ENCODE data around the gene IL17C.

IL17C gene

GRCh38 chr16:88649195-88649923 lies 11.0 kb downstream of the IL17C start:
- H3K4me3 ChIP-seq (ENCODE audit: control insufficient read depth, low read depth, low read length), result peak overlapping the region; percentile 81; the same call in 1 of the 2 replicates
- TF ChIP-seq CTCF (IDR thresholded peaks at IDR 0.05; ENCODE audit: control insufficient read depth, insufficient read depth, low read depth, low read length, missing control alignments), result no peak
- no peak for DNase-seq (ENCODE audit: low read depth)

GRCh38 chr16:88649924-88650748 lies 11.8 kb downstream of the IL17C start:
- no peak for TF ChIP-seq CTCF (IDR thresholded peaks at IDR 0.05; ENCODE audit: control insufficient read depth, insufficient read depth, low read depth, low read length, missing control alignments)
- DNase-seq (ENCODE audit: low read depth), result no peak
- peak overlapping the region; percentile 81 for H3K4me3 ChIP-seq (ENCODE audit: control insufficient read depth, low read depth, low read length)

GRCh38 chr16:88650749-88651275 lies 12.4 kb downstream of the IL17C start, which contains the start of gene CYBA:
Gene CYBA (minus strand): TSS chr16:88651053. CDS start chr16:88651013, 40 bp downstream.
- H3K4me3 ChIP-seq (ENCODE audit: control insufficient read depth, low read depth, low read length), result peak within 1 kb of the TSS; percentile 81
- no peak for DNase-seq (ENCODE audit: low read depth)
- TF ChIP-seq CTCF (IDR thresholded peaks at IDR 0.05; ENCODE audit: control insufficient read depth, insufficient read depth, low read depth, low read length, missing control alignments), result no peak

GRCh38 chr16:88651276-88651988 lies 13.1 kb downstream of the IL17C start:
- no peak for DNase-seq (ENCODE audit: low read depth)
- no peak for TF ChIP-seq CTCF (IDR thresholded peaks at IDR 0.05; ENCODE audit: control insufficient read depth, insufficient read depth, low read depth, low read length, missing control alignments)
- H3K4me3 ChIP-seq (ENCODE audit: control insufficient read depth, low read depth, low read length), result peak overlapping the region; percentile 81

- no peak for TF ChIP-seq CTCF (IDR thresholded peaks at IDR 0.05; ENCODE audit: control insufficient read depth, insufficient read depth, low read depth, low read length, missing control alignments)
- H3K4me3 ChIP-seq (ENCODE audit: control insufficient read depth, low read depth, low read length), result no peak overlapping the region
- DNase-seq (ENCODE audit: low read depth), result no peak
These were observed 13.8 kb downstream of the IL17C start for GRCh38 chr16:88651989-88652761.

GRCh38 chr16:88652762-88653063 lies 14.3 kb downstream of the IL17C start:
- no peak for TF ChIP-seq CTCF (IDR thresholded peaks at IDR 0.05; ENCODE audit: control insufficient read depth, insufficient read depth, low read depth, low read length, missing control alignments)
- DNase-seq (ENCODE audit: low read depth), result no peak
- H3K4me3 ChIP-seq (ENCODE audit: control insufficient read depth, low read depth, low read length), result no peak overlapping the region
